ENCODE measurements around the gene SNRPD1.

- TF ChIP-seq YY1 (IDR thresholded peaks at IDR 0.05; ENCODE audit: insufficient read depth, insufficient read length) (no peak), ZNF274 (IDR thresholded peaks at IDR 0.05; ENCODE audit: low read depth, low read length) (no peak)
Observed at GRCh38 chr18:21650311-21650710, 38.2 kb downstream of the SNRPD1 start.

Measured in NT2/D1 (cell line).